Measurements from ENCODE around the gene PTPA.

PTPA gene

GRCh38 chr9:129110740-129111527 lies at the start of gene PTPA, which contains the start of gene CRAT:
Gene PTPA (plus strand): TSS chr9:129111415. CDS start chr9:129111601, 186 bp downstream.
Gene CRAT (minus strand): TSS chr9:129110793. CDS start chr9:129110509, 284 bp downstream.
- in situ Hi-C loops (cut with HindIII; ENCODE audit: low sequenced_read_pairs) = no loop called here
- TF ChIP-seq, protein P1, sequence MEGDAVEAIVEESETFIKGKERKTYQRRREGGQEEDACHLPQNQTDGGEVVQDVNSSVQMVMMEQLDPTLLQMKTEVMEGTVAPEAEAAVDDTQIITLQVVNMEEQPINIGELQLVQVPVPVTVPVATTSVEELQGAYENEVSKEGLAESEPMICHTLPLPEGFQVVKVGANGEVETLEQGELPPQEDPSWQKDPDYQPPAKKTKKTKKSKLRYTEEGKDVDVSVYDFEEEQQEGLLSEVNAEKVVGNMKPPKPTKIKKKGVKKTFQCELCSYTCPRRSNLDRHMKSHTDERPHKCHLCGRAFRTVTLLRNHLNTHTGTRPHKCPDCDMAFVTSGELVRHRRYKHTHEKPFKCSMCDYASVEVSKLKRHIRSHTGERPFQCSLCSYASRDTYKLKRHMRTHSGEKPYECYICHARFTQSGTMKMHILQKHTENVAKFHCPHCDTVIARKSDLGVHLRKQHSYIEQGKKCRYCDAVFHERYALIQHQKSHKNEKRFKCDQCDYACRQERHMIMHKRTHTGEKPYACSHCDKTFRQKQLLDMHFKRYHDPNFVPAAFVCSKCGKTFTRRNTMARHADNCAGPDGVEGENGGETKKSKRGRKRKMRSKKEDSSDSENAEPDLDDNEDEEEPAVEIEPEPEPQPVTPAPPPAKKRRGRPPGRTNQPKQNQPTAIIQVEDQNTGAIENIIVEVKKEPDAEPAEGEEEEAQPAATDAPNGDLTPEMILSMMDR (IDR thresholded peaks at IDR 0.05; ENCODE audit: low read depth, low read length, missing control alignments) = no peak
- peak within 1 kb of the TSS; percentile 86 for H3K4me3 ChIP-seq (ENCODE audit: low read depth, low read length)

DNA sequence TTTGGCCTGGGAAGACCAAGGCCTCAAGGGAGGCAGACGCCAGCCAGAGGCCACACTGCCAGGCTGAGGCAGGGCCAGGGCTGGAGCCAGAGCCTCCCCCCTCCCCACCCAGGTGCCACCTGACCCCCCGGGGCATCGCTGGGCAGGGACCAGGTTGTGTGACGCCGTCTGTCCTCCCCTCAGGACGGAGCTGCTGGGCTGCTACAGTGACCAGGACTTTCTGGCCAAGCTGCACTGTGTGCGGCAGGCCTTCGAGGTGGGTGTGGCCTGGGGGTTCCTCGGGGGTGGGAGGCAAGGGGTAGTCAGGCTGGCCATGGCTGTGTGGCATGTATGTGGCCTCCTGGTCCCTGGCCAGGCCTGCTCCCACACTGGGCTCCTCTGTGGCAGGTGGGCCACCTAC lies 48.2 kb upstream of the PTPA start:
- TF ChIP-seq, protein P1 (IDR thresholded peaks at IDR 0.05; ENCODE audit: low read depth, low read length, missing control alignments) = no peak
- in situ Hi-C loops (cut with HindIII; ENCODE audit: low sequenced_read_pairs) = no loop called here
- DNase-seq (ENCODE audit: low read depth) = no peak
- H3K4me3 ChIP-seq (ENCODE audit: low read depth, low read length) = no peak overlapping the region

More at GRCh38 chr9:129110740-129111527, at the start of gene PTPA, which contains the start of gene CRAT:
- peak; percentile 72 for DNase-seq (ENCODE audit: low read depth)

- DNase-seq (ENCODE audit: low read depth) = no peak
- no peak overlapping the region for H3K4me3 ChIP-seq (ENCODE audit: low read depth, low read length)
- TF ChIP-seq, protein P1 (IDR thresholded peaks at IDR 0.05; ENCODE audit: low read depth, low read length, missing control alignments) = no peak
- in situ Hi-C loops (cut with HindIII; ENCODE audit: low sequenced_read_pairs) = no loop called here
Observed at GRCh38 chr9:129064499-129064908, 46.7 kb upstream of the PTPA start.

DNA sequence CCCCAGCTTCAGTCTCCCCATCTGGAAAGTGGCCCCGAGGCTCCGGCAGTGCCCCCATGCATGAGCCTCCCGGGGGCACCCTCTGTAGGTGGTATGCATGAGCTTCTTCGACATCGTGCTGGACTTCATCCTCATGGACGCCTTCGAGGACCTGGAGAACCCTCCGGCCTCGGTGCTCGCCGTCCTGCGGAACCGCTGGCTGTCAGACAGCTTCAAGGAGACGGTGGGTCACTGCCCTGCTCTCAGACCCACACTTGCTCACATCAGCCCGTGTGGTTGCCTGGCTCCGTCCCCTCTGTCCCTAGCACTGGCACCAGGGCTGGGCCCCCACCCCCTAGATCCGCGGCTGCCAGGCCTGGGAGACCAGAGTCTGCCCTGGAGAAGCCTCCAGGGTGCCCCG lies 43.1 kb upstream of the PTPA start:
- TF ChIP-seq, protein P1 (IDR thresholded peaks at IDR 0.05; ENCODE audit: low read depth, low read length, missing control alignments) = no peak
- in situ Hi-C loops (cut with HindIII; ENCODE audit: low sequenced_read_pairs) = no loop called here
- no peak for DNase-seq (ENCODE audit: low read depth)
- no peak overlapping the region for H3K4me3 ChIP-seq (ENCODE audit: low read depth, low read length)

DNA sequence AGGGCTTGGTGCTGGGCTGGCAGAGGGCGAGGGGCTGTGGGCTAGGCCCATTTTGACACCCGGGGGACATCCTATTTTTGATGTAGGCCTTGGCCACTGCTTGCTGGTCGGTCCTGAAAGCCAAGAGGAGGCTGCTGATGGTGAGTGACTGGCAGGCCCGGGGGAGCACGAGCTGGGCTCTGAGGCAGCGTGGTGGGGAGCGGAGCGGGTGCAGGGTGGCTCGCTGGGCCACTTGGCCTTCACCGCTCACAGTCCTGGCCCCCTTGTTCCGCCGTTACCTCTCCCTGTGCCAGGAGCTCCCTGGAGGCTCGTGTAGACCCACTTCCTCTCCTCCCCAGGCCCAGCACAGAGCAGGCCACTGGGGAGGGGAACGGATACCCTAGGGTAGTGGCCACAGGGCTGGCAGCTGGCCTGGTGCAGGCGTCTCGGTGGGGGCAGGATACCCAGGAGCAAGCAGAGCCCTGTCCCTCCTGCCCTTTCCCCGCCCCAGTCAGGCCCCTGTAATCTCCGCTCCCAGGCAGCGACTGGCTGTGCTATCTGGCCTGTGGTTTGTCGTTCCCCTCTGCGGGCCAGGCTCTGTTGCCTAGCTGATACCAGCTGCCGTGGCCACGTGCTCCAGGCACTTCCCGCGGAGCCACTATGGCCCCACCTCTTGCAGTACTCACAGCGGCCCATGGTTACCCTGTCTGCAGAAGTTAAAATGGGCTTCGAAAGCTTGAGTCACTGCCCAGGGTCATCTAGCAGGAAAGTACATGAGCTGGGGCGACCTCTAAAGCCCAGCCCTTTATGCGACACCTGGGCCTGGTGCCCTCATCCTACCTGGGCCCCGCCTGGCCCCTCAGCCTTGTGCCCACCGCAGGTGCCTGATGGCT lies 42.0 kb upstream of the PTPA start:
- TF ChIP-seq, protein P1 (IDR thresholded peaks at IDR 0.05; ENCODE audit: low read depth, low read length, missing control alignments) = no peak
- no peak for DNase-seq (ENCODE audit: low read depth)

GRCh38 chr9:129069862-129070641 lies 41.2 kb upstream of the PTPA start:
- no peak for DNase-seq (ENCODE audit: low read depth)
- H3K4me3 ChIP-seq (ENCODE audit: low read depth, low read length) = no peak overlapping the region
- TF ChIP-seq, protein P1 (IDR thresholded peaks at IDR 0.05; ENCODE audit: low read depth, low read length, missing control alignments) = no peak
- in situ Hi-C loops (cut with HindIII; ENCODE audit: low sequenced_read_pairs) = no loop called here

More for the DNA sequence above, 42.0 kb upstream of the PTPA start:
- in situ Hi-C loops (cut with HindIII; ENCODE audit: low sequenced_read_pairs) = no loop called here
- H3K4me3 ChIP-seq (ENCODE audit: low read depth, low read length) = no peak overlapping the region
